ENCODE data around the gene GABRB2. TPM values are rescaled to one million over a fixed set of nuclear protein-coding genes. Genes with fewer than 3 reads are reported as not detected.

GABRB2 gene
- polyA plus RNA-seq, 1 donor: 3.7 TPM

- no peaks in the 10 kb centered on the region for H3K4me1 ChIP-seq (ENCODE audit: control insufficient read depth, insufficient read depth, low read length)
- WGBS (ENCODE audit: insufficient coverage, low lambda C conversion rate): no CpG with 5 or more reads among the region's 3 CpGs
- H3K27ac ChIP-seq (ENCODE audit: low read length): no peak overlapping the region
- H3K36me3 ChIP-seq (ENCODE audit: control insufficient read depth, insufficient read depth, low read length): no peaks in the 10 kb centered on the region
- no peak overlapping the region for H3K4me3 ChIP-seq (ENCODE audit: low read length)
- no peak for DNase-seq
- H3K27me3 ChIP-seq (ENCODE audit: control insufficient read depth, insufficient read depth, low read length): no peaks in the 10 kb centered on the region
- no peaks in the 10 kb centered on the region for H3K9me3 ChIP-seq (ENCODE audit: control insufficient read depth, low read depth, low read length)
Observed at GRCh38 chr5:161369022-161369421, 177.5 kb downstream of the GABRB2 start.

- Histone ChIP-seq H3K4me3 (ENCODE audit: low read length) (no peak overlapping the region), H3K4me1 (ENCODE audit: control insufficient read depth, insufficient read depth, low read length) (no peaks in the 10 kb centered on the region), H3K9me3 (ENCODE audit: control insufficient read depth, low read depth, low read length) (no peaks in the 10 kb centered on the region), H3K27me3 (ENCODE audit: control insufficient read depth, insufficient read depth, low read length) (no peaks in the 10 kb centered on the region), H3K27ac (ENCODE audit: low read length) (no peak overlapping the region), H3K36me3 (ENCODE audit: control insufficient read depth, insufficient read depth, low read length) (no peaks in the 10 kb centered on the region)
- 100% methylated on average over 2 of the region's 2 CpGs for WGBS (ENCODE audit: insufficient coverage, low lambda C conversion rate)
- DNase-seq: no peak
Observed at GRCh38 chr5:161358446-161358845, 188.1 kb downstream of the GABRB2 start.

GRCh38 chr5:161344234-161344633, 202.3 kb downstream of the GABRB2 start:
- no peak for DNase-seq
- no peaks in the 10 kb centered on the region for H3K4me1 ChIP-seq (ENCODE audit: control insufficient read depth, insufficient read depth, low read length)
- no peaks in the 10 kb centered on the region for H3K27me3 ChIP-seq (ENCODE audit: control insufficient read depth, insufficient read depth, low read length)
- H3K4me3 ChIP-seq (ENCODE audit: low read length): no peak overlapping the region
- WGBS (ENCODE audit: insufficient coverage, low lambda C conversion rate): 100% methylated on average over 1 of the region's 2 CpGs
- no peak overlapping the region for H3K27ac ChIP-seq (ENCODE audit: low read length)
- H3K36me3 ChIP-seq (ENCODE audit: control insufficient read depth, insufficient read depth, low read length): no peaks in the 10 kb centered on the region
- no peaks in the 10 kb centered on the region for H3K9me3 ChIP-seq (ENCODE audit: control insufficient read depth, low read depth, low read length)

GRCh38 chr5:161342886-161343285, 203.6 kb downstream of the GABRB2 start:
- H3K36me3 ChIP-seq (ENCODE audit: control insufficient read depth, insufficient read depth, low read length): no peaks in the 10 kb centered on the region
- H3K4me3 ChIP-seq (ENCODE audit: low read length): no peak overlapping the region
- WGBS (ENCODE audit: insufficient coverage, low lambda C conversion rate): 86% methylated on average over 1 of the region's 5 CpGs
- H3K9me3 ChIP-seq (ENCODE audit: control insufficient read depth, low read depth, low read length): no peaks in the 10 kb centered on the region
- H3K27ac ChIP-seq (ENCODE audit: low read length): no peak overlapping the region
- DNase-seq: no peak
- H3K27me3 ChIP-seq (ENCODE audit: control insufficient read depth, insufficient read depth, low read length): no peaks in the 10 kb centered on the region
- no peaks in the 10 kb centered on the region for H3K4me1 ChIP-seq (ENCODE audit: control insufficient read depth, insufficient read depth, low read length)

GRCh38 chr5:161340012-161340411, 206.5 kb downstream of the GABRB2 start:
- Histone ChIP-seq H3K36me3 (ENCODE audit: control insufficient read depth, insufficient read depth, low read length) (no peaks in the 10 kb centered on the region), H3K9me3 (ENCODE audit: control insufficient read depth, low read depth, low read length) (no peaks in the 10 kb centered on the region), H3K27ac (ENCODE audit: low read length) (no peak overlapping the region), H3K4me3 (ENCODE audit: low read length) (no peak overlapping the region), H3K4me1 (ENCODE audit: control insufficient read depth, insufficient read depth, low read length) (no peaks in the 10 kb centered on the region), H3K27me3 (ENCODE audit: control insufficient read depth, insufficient read depth, low read length) (no peaks in the 10 kb centered on the region)
- no peak for DNase-seq
- WGBS (ENCODE audit: insufficient coverage, low lambda C conversion rate): 0% methylated on average over 1 of the region's 3 CpGs

GRCh38 chr5:161333194-161333880, 213.2 kb downstream of the GABRB2 start:
- 100% methylated on average over 1 of the region's 3 CpGs for WGBS (ENCODE audit: insufficient coverage, low lambda C conversion rate)
- DNase-seq: peak; percentile 1 to 50
- no peak overlapping the region for H3K4me3 ChIP-seq (ENCODE audit: low read length)

GRCh38 chr5:161332343-161332742, 214.2 kb downstream of the GABRB2 start:
- 33% methylated on average over 1 of the region's 3 CpGs for WGBS (ENCODE audit: insufficient coverage, low lambda C conversion rate)
- peak; percentile 78 to 89 for DNase-seq
- no peak overlapping the region for H3K4me3 ChIP-seq (ENCODE audit: low read length)
- H3K27me3 ChIP-seq (ENCODE audit: control insufficient read depth, insufficient read depth, low read length): no peaks in the 10 kb centered on the region
- peak overlapping the region; percentile 77 for H3K27ac ChIP-seq (ENCODE audit: low read length)
- no peaks in the 10 kb centered on the region for H3K9me3 ChIP-seq (ENCODE audit: control insufficient read depth, low read depth, low read length)
- H3K36me3 ChIP-seq (ENCODE audit: control insufficient read depth, insufficient read depth, low read length): no peaks in the 10 kb centered on the region
- peaks cover 8% of the 10 kb centered on the region for H3K4me1 ChIP-seq (ENCODE audit: control insufficient read depth, insufficient read depth, low read length)

More at GRCh38 chr5:161333194-161333880, 213.2 kb downstream of the GABRB2 start:
- H3K9me3 ChIP-seq (ENCODE audit: control insufficient read depth, low read depth, low read length): no peaks in the 10 kb centered on the region
- peak overlapping the region; percentile 22 for H3K27ac ChIP-seq (ENCODE audit: low read length)
- no peaks in the 10 kb centered on the region for H3K36me3 ChIP-seq (ENCODE audit: control insufficient read depth, insufficient read depth, low read length)
- H3K4me1 ChIP-seq (ENCODE audit: control insufficient read depth, insufficient read depth, low read length): peaks cover 8% of the 10 kb centered on the region
- H3K27me3 ChIP-seq (ENCODE audit: control insufficient read depth, insufficient read depth, low read length): no peaks in the 10 kb centered on the region

GRCh38 chr5:161314033-161314432, 232.5 kb downstream of the GABRB2 start:
- WGBS (ENCODE audit: insufficient coverage, low lambda C conversion rate): no CpG with 5 or more reads among the region's 3 CpGs
- H3K4me1 ChIP-seq (ENCODE audit: control insufficient read depth, insufficient read depth, low read length): no peaks in the 10 kb centered on the region
- H3K27me3 ChIP-seq (ENCODE audit: control insufficient read depth, insufficient read depth, low read length): no peaks in the 10 kb centered on the region
- no peak overlapping the region for H3K4me3 ChIP-seq (ENCODE audit: low read length)
- no peaks in the 10 kb centered on the region for H3K9me3 ChIP-seq (ENCODE audit: control insufficient read depth, low read depth, low read length)
- no peak for DNase-seq
- no peak overlapping the region for H3K27ac ChIP-seq (ENCODE audit: low read length)
- no peaks in the 10 kb centered on the region for H3K36me3 ChIP-seq (ENCODE audit: control insufficient read depth, insufficient read depth, low read length)

GRCh38 chr5:161312882-161313281, 233.6 kb downstream of the GABRB2 start:
- Histone ChIP-seq H3K36me3 (ENCODE audit: control insufficient read depth, insufficient read depth, low read length) (no peaks in the 10 kb centered on the region), H3K9me3 (ENCODE audit: control insufficient read depth, low read depth, low read length) (no peaks in the 10 kb centered on the region), H3K4me1 (ENCODE audit: control insufficient read depth, insufficient read depth, low read length) (no peaks in the 10 kb centered on the region), H3K4me3 (ENCODE audit: low read length) (no peak overlapping the region), H3K27me3 (ENCODE audit: control insufficient read depth, insufficient read depth, low read length) (no peaks in the 10 kb centered on the region), H3K27ac (ENCODE audit: low read length) (no peak overlapping the region)
- no CpG with 5 or more reads among the region's 5 CpGs for WGBS (ENCODE audit: insufficient coverage, low lambda C conversion rate)
- peak in 1 of 2 donors; percentile 20 for DNase-seq

GRCh38 chr5:161311965-161312364, 234.6 kb downstream of the GABRB2 start:
- H3K4me1 ChIP-seq (ENCODE audit: control insufficient read depth, insufficient read depth, low read length): no peaks in the 10 kb centered on the region
- H3K36me3 ChIP-seq (ENCODE audit: control insufficient read depth, insufficient read depth, low read length): no peaks in the 10 kb centered on the region
- DNase-seq: no peak
- WGBS (ENCODE audit: insufficient coverage, low lambda C conversion rate): 95% methylated on average over 2 of the region's 3 CpGs
- no peak overlapping the region for H3K27ac ChIP-seq (ENCODE audit: low read length)
- H3K27me3 ChIP-seq (ENCODE audit: control insufficient read depth, insufficient read depth, low read length): no peaks in the 10 kb centered on the region
- no peak overlapping the region for H3K4me3 ChIP-seq (ENCODE audit: low read length)
- H3K9me3 ChIP-seq (ENCODE audit: control insufficient read depth, low read depth, low read length): no peaks in the 10 kb centered on the region

GRCh38 chr5:161311146-161311708, 235.3 kb downstream of the GABRB2 start:
- WGBS (ENCODE audit: insufficient coverage, low lambda C conversion rate): 100% methylated on average over 1 of the region's 2 CpGs

More at GRCh38 chr5:161311146-161311708, 235.3 kb downstream of the GABRB2 start:
- H3K36me3 ChIP-seq (ENCODE audit: control insufficient read depth, insufficient read depth, low read length): no peaks in the 10 kb centered on the region
- no peaks in the 10 kb centered on the region for H3K9me3 ChIP-seq (ENCODE audit: control insufficient read depth, low read depth, low read length)
- no peak overlapping the region for H3K4me3 ChIP-seq (ENCODE audit: low read length)
- no peak overlapping the region for H3K27ac ChIP-seq (ENCODE audit: low read length)
- DNase-seq: no peak
- no peaks in the 10 kb centered on the region for H3K27me3 ChIP-seq (ENCODE audit: control insufficient read depth, insufficient read depth, low read length)
- H3K4me1 ChIP-seq (ENCODE audit: control insufficient read depth, insufficient read depth, low read length): no peaks in the 10 kb centered on the region

All from large intestine (tissue), 3 donors.